T-helper 22 cell (primary cell): ENCODE measurements around the gene GALK2.

Experiments
- DNase-seq: peaks from one replicate; pipeline ENCODE4 v3.0.0-alpha.2; 2020; ENCODE audit warnings: low read depth

The GALK2 gene

GRCh38 chr15:49282366-49282765 is 112.3 kb downstream of the GALK2 start:
- DNase-seq: no peak

GRCh38 chr15:49286649-49287404 is 116.8 kb downstream of the GALK2 start:
- no peak for DNase-seq

GRCh38 chr15:49287481-49287880 is 117.4 kb downstream of the GALK2 start:
- DNase-seq: no peak

GRCh38 chr15:49288391-49288790 is 118.3 kb downstream of the GALK2 start:
- DNase-seq: no peak

- DNase-seq: no peak
Observed at GRCh38 chr15:49290191-49290590, 120.1 kb downstream of the GALK2 start.

GRCh38 chr15:49293941-49294340 is 123.9 kb downstream of the GALK2 start:
- DNase-seq: no peak

GRCh38 chr15:49296258-49296657 is 126.2 kb downstream of the GALK2 start:
- DNase-seq: no peak

- no peak for DNase-seq
Observed at GRCh38 chr15:49297584-49297983, 127.5 kb downstream of the GALK2 start.

- DNase-seq: no peak
Observed at GRCh38 chr15:49300856-49301255, 130.8 kb downstream of the GALK2 start.

- DNase-seq: no peak
Observed at GRCh38 chr15:49301562-49301961, 131.5 kb downstream of the GALK2 start.

- DNase-seq: no peak
Observed at GRCh38 chr15:49303003-49303402, 133.0 kb downstream of the GALK2 start.

GRCh38 chr15:49306551-49306950 is 136.5 kb downstream of the GALK2 start:
- DNase-seq: no peak

- no peak for DNase-seq
Observed at GRCh38 chr15:49308686-49309085, 138.6 kb downstream of the GALK2 start.

GRCh38 chr15:49309889-49310288 is 139.8 kb downstream of the GALK2 start:
- DNase-seq: no peak

- no peak for DNase-seq
Observed at GRCh38 chr15:49313650-49314049, 143.6 kb downstream of the GALK2 start.

GRCh38 chr15:49314716-49315115 is 144.7 kb downstream of the GALK2 start:
- no peak for DNase-seq

- no peak for DNase-seq
Observed at GRCh38 chr15:49315391-49315823, 145.4 kb downstream of the GALK2 start.

- no peak for DNase-seq
Observed at GRCh38 chr15:49320351-49320750, 150.3 kb downstream of the GALK2 start.

- DNase-seq: no peak
Observed at GRCh38 chr15:49323207-49323606, 153.2 kb downstream of the GALK2 start.

GRCh38 chr15:49327927-49328326 is 157.9 kb downstream of the GALK2 start:
- no peak for DNase-seq

GRCh38 chr15:49328941-49329340 is 158.9 kb downstream of the GALK2 start:
- no peak for DNase-seq

GRCh38 chr15:49330166-49330565 is 160.1 kb downstream of the GALK2 start:
- DNase-seq: no peak

GRCh38 chr15:49331442-49331841 is 161.4 kb downstream of the GALK2 start:
- DNase-seq: no peak

- DNase-seq: no peak
Observed at GRCh38 chr15:49331951-49332350, 161.9 kb downstream of the GALK2 start.
